Measurements from ENCODE around the gene DACH2. TPM values are rescaled to one million over a fixed set of nuclear protein-coding genes. Genes with fewer than 3 reads are reported as not detected.

Gene DACH2
- polyA plus RNA-seq, 1 donor from 2014 or later: 20.6 TPM

DNA sequence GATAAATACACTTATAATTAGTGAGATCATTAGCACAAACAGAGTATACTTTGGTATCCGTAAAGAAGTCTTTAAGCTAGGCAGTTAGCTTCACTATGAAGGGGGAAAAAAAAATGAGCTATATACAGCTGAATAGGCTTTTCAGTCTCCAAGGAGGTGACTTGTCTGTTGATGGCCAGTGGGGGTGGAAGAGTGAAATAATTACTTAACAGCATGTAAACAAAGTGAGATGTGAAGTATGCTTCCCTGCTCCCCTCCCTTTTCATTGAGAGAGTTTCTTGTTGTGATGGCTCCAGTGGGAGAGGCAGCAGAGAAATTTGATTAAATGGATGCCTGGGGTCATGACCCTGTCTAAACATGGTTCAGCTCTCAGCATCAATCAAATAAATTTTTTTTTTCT, 180.9 kb downstream of the DACH2 start:
- no peaks in the 10 kb centered on the region for H3K9me3 ChIP-seq (ENCODE audit: low read length)
- no peaks in the 10 kb centered on the region for H4K20me1 ChIP-seq (ENCODE audit: insufficient read depth)
- H3K9me2 ChIP-seq (ENCODE audit: insufficient read depth, low read length): no peaks in the 10 kb centered on the region
- no peak overlapping the region for H3K4me2 ChIP-seq (ENCODE audit: low read length)
- no peaks in the 10 kb centered on the region for H3K79me2 ChIP-seq (replicated peaks; ENCODE audit: insufficient read depth, low read length)
- no peak overlapping the region for H3K9ac ChIP-seq (ENCODE audit: low read length)
- no peak overlapping the region for H3K27ac ChIP-seq (ENCODE audit: low read length)
- H3K36me3 ChIP-seq (ENCODE audit: insufficient read depth, low read length): no peaks in the 10 kb centered on the region
- TF ChIP-seq MXI1 (conservative IDR thresholded peaks at IDR 0.05; ENCODE audit: poor library complexity, severe bottlenecking): no peak
- no peak for TF ChIP-seq TAF1 (IDR thresholded peaks at IDR 0.05; ENCODE audit: low read depth)
- TF ChIP-seq SMC3 (conservative IDR thresholded peaks at IDR 0.05; ENCODE audit: poor library complexity): no peak
- TF ChIP-seq, protein P1, sequence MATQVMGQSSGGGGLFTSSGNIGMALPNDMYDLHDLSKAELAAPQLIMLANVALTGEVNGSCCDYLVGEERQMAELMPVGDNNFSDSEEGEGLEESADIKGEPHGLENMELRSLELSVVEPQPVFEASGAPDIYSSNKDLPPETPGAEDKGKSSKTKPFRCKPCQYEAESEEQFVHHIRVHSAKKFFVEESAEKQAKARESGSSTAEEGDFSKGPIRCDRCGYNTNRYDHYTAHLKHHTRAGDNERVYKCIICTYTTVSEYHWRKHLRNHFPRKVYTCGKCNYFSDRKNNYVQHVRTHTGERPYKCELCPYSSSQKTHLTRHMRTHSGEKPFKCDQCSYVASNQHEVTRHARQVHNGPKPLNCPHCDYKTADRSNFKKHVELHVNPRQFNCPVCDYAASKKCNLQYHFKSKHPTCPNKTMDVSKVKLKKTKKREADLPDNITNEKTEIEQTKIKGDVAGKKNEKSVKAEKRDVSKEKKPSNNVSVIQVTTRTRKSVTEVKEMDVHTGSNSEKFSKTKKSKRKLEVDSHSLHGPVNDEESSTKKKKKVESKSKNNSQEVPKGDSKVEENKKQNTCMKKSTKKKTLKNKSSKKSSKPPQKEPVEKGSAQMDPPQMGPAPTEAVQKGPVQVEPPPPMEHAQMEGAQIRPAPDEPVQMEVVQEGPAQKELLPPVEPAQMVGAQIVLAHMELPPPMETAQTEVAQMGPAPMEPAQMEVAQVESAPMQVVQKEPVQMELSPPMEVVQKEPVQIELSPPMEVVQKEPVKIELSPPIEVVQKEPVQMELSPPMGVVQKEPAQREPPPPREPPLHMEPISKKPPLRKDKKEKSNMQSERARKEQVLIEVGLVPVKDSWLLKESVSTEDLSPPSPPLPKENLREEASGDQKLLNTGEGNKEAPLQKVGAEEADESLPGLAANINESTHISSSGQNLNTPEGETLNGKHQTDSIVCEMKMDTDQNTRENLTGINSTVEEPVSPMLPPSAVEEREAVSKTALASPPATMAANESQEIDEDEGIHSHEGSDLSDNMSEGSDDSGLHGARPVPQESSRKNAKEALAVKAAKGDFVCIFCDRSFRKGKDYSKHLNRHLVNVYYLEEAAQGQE (IDR thresholded peaks at IDR 0.05; ENCODE audit: borderline replicate concordance): no peak
- TF ChIP-seq RAD21 (conservative IDR thresholded peaks at IDR 0.05): no peak
- TF ChIP-seq POLR2AphosphoS5 (IDR thresholded peaks at IDR 0.05): no peak
- no peak for TF ChIP-seq EP300 (conservative IDR thresholded peaks at IDR 0.05; ENCODE audit: poor library complexity, severe bottlenecking)
- TF ChIP-seq, protein P2, sequence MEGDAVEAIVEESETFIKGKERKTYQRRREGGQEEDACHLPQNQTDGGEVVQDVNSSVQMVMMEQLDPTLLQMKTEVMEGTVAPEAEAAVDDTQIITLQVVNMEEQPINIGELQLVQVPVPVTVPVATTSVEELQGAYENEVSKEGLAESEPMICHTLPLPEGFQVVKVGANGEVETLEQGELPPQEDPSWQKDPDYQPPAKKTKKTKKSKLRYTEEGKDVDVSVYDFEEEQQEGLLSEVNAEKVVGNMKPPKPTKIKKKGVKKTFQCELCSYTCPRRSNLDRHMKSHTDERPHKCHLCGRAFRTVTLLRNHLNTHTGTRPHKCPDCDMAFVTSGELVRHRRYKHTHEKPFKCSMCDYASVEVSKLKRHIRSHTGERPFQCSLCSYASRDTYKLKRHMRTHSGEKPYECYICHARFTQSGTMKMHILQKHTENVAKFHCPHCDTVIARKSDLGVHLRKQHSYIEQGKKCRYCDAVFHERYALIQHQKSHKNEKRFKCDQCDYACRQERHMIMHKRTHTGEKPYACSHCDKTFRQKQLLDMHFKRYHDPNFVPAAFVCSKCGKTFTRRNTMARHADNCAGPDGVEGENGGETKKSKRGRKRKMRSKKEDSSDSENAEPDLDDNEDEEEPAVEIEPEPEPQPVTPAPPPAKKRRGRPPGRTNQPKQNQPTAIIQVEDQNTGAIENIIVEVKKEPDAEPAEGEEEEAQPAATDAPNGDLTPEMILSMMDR (IDR thresholded peaks at IDR 0.05; ENCODE audit: poor library complexity, severe bottlenecking): no peak
- TF ChIP-seq EZH2 (IDR thresholded peaks at IDR 0.05; ENCODE audit: borderline replicate concordance, insufficient read depth, low read length, poor library complexity, severe bottlenecking): no peak
- H2AFZ ChIP-seq (ENCODE audit: low read depth, low read length): no peak overlapping the region
- no peaks in the 10 kb centered on the region for H3F3A ChIP-seq (ENCODE audit: insufficient read depth, low read length, poor library complexity, severe bottlenecking)
- no peaks in the 10 kb centered on the region for H3K27me3 ChIP-seq (ENCODE audit: insufficient read depth, low read depth, low read length)
- H3K4me3 ChIP-seq (ENCODE audit: low read length): no peak overlapping the region

DNA sequence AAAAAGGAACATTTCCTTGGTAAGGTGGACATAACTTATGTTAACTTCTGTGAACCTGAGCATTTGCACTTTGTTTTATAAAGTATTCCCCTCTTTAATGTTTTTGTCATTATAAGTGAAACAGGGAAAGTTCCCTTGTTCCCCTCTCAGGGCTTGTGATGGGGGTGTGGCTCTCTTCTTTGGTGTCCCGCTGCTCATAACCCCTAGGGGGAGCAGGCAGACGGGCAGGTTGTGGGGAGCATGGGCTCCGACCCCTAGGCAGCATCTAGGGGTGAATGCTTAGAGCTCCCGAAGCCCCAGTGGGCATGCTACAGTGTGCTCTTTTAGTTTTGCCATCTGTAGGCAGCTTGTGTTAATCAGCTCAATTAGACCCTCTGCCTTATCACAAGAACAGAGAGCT, 200.4 kb downstream of the DACH2 start:
- Histone ChIP-seq H3K36me3 (ENCODE audit: insufficient read depth, low read length) (no peaks in the 10 kb centered on the region), H3K9me2 (ENCODE audit: insufficient read depth, low read length) (no peaks in the 10 kb centered on the region), H3K27me3 (ENCODE audit: insufficient read depth, low read depth, low read length) (no peaks in the 10 kb centered on the region), H3F3A (ENCODE audit: insufficient read depth, low read length, poor library complexity, severe bottlenecking) (no peaks in the 10 kb centered on the region), H3K9ac (ENCODE audit: low read length) (no peak overlapping the region), H3K79me2 (replicated peaks; ENCODE audit: insufficient read depth, low read length) (no peaks in the 10 kb centered on the region), H2AFZ (ENCODE audit: low read depth, low read length) (no peak overlapping the region), H3K4me2 (ENCODE audit: low read length) (no peak overlapping the region), H4K20me1 (ENCODE audit: insufficient read depth) (no peaks in the 10 kb centered on the region), H3K27ac (ENCODE audit: low read length) (no peak overlapping the region), H3K9me3 (ENCODE audit: low read length) (no peaks in the 10 kb centered on the region), H3K4me3 (ENCODE audit: low read length) (no peak overlapping the region)
- TF ChIP-seq, protein P2 (IDR thresholded peaks at IDR 0.05; ENCODE audit: poor library complexity, severe bottlenecking): no peak
- no peak for TF ChIP-seq EP300 (conservative IDR thresholded peaks at IDR 0.05; ENCODE audit: poor library complexity, severe bottlenecking)
- no peak for TF ChIP-seq TAF1 (IDR thresholded peaks at IDR 0.05; ENCODE audit: low read depth)
- TF ChIP-seq POLR2AphosphoS5 (IDR thresholded peaks at IDR 0.05): no peak
- no peak for TF ChIP-seq MXI1 (conservative IDR thresholded peaks at IDR 0.05; ENCODE audit: poor library complexity, severe bottlenecking)
- TF ChIP-seq RAD21 (conservative IDR thresholded peaks at IDR 0.05): no peak
- TF ChIP-seq SMC3 (conservative IDR thresholded peaks at IDR 0.05; ENCODE audit: poor library complexity): no peak
- TF ChIP-seq, protein P1 (IDR thresholded peaks at IDR 0.05; ENCODE audit: borderline replicate concordance): no peak
- TF ChIP-seq EZH2 (IDR thresholded peaks at IDR 0.05; ENCODE audit: borderline replicate concordance, insufficient read depth, low read length, poor library complexity, severe bottlenecking): no peak

Data from neural cell (in vitro differentiated cells).